ENCODE results near the gene KLC1. TPM values are rescaled to one million over a fixed set of nuclear protein-coding genes. Genes with fewer than 3 reads are reported as not detected.

Gene KLC1
- total and polyA plus RNA-seq, 10 of the 15 experiments (the other 5 are each of a cell fraction or from before 2014, with no cell fraction given): 5.5 to 137 (median 76.1) TPM

GRCh38 chr14:103736546-103737431, 107.8 kb downstream of the KLC1 start:
- no peak overlapping the region for H3K4me3 ChIP-seq
- no peak for TF ChIP-seq MYC (IDR thresholded peaks at IDR 0.05; ENCODE audit: insufficient read depth, insufficient read length, insufficient replicate concordance, low read length, severe bottlenecking)
- no peak for TF ChIP-seq CEBPZ (IDR thresholded peaks at IDR 0.05; ENCODE audit: low read depth, low read length)
- TF ChIP-seq IRF4 (IDR thresholded peaks at IDR 0.05; ENCODE audit: low read depth, low read length): no peak
- TF ChIP-seq MTA2 (IDR thresholded peaks at IDR 0.05; ENCODE audit: low read depth): no peak
- no peak for TF ChIP-seq SKIL (IDR thresholded peaks at IDR 0.05; ENCODE audit: low read depth, poor library complexity, severe bottlenecking)
- TF ChIP-seq RELA (IDR thresholded peaks at IDR 0.05; ENCODE audit: borderline replicate concordance, partially characterized antibody): no peak
- TF ChIP-seq EGR1 (IDR thresholded peaks at IDR 0.05; ENCODE audit: borderline replicate concordance in 1 of 2, low read depth in 2 of 2, low read length in 2 of 2): no peak
- TF ChIP-seq GATAD2B (conservative IDR thresholded peaks at IDR 0.05; ENCODE audit: low read depth): no peak
- TF ChIP-seq PBX3 (IDR thresholded peaks at IDR 0.05; ENCODE audit: insufficient replicate concordance, low read depth, low read length): no peak
- TF ChIP-seq MEF2B (IDR thresholded peaks at IDR 0.05; ENCODE audit: partially characterized antibody, poor library complexity, severe bottlenecking): no peak
- TF ChIP-seq CBFB (IDR thresholded peaks at IDR 0.05; ENCODE audit: low read depth): no peak
- no peak for TF ChIP-seq HDAC6 (IDR thresholded peaks at IDR 0.05; ENCODE audit: unreplicated experiment)
- no peak for TF ChIP-seq MLLT1 (IDR thresholded peaks at IDR 0.05)
- TF ChIP-seq RAD51 (IDR thresholded peaks at IDR 0.05): no peak
- BruUV-seq (replicated peaks): no TSS peak
- ChIA-PET CTCF (interaction anchor here (1.1 kb wide), 1 partner anchor 166 kb away, joined by 5 read pairs; no protein-coding TSS in a partner anchor), RAD21 (ENCODE audit: unreplicated experiment) (no interaction called here), SMC1A (ENCODE audit: uncharacterized antibody, unreplicated experiment) (no interaction called here), POLR2A (no interaction called here)
- H3K9me3 ChIP-seq (replicated peaks; ENCODE audit: control insufficient read depth, insufficient read depth, low read length): no peaks in the 10 kb centered on the region
- no peaks in the 10 kb centered on the region for H4K20me1 ChIP-seq (ENCODE audit: control insufficient read depth, insufficient read depth)
- H3K4me2 ChIP-seq (ENCODE audit: control insufficient read depth, insufficient read depth): no peak overlapping the region
- no peak overlapping the region for H3K27ac ChIP-seq (ENCODE audit: control insufficient read depth, insufficient read depth)
- no peak overlapping the region for H3K9ac ChIP-seq (ENCODE audit: control insufficient read depth, insufficient read depth, low read length)
- H3K4me1 ChIP-seq (ENCODE audit: control insufficient read depth, insufficient read depth, low read length): no peaks in the 10 kb centered on the region
- no peak overlapping the region for H2AFZ ChIP-seq (ENCODE audit: control insufficient read depth, low read depth, low read length)
- DNase-seq (ENCODE audit: low read depth, low spot score) (no peak), ATAC-seq (no peak), FAIRE-seq (no peak)
- H3K79me2 ChIP-seq (ENCODE audit: control insufficient read depth, insufficient read depth, low read length): no peaks in the 10 kb centered on the region
- peaks cover 3 to 6% of the 10 kb centered on the region in 2 experiments; a peak in 3 of 4 replicates for H3K36me3 ChIP-seq (ENCODE audit: control insufficient read depth in 2 of 2, insufficient read depth in 2 of 2, low read length in 1 of 2)
- intact Hi-C loops (cut with micrococcal nuclease; ENCODE audit: unreplicated experiment): no loop called here
- 70% methylated on average over 10 of the region's 10 CpGs for WGBS (ENCODE audit: insufficient coverage, insufficient replicate concordance, low lambda C conversion rate, missing lambda C conversion rate)
- H3K27me3 ChIP-seq (replicated peaks in 1 of 2; ENCODE audit: control insufficient read depth in 2 of 2, insufficient read depth in 2 of 2, low read length in 1 of 2): no peaks in the 10 kb centered on the region
- in situ Hi-C loops (cut with MboI): no loop called here

Data from GM12878 (cell line).